ENCODE results near the gene STIMATE. TPM values are rescaled to one million over a fixed set of nuclear protein-coding genes. Genes with fewer than 3 reads are reported as not detected.

STIMATE gene
- total and polyA plus RNA-seq, 2 experiments from 2014 or later: 11.2 to 23.6 TPM

DNA sequence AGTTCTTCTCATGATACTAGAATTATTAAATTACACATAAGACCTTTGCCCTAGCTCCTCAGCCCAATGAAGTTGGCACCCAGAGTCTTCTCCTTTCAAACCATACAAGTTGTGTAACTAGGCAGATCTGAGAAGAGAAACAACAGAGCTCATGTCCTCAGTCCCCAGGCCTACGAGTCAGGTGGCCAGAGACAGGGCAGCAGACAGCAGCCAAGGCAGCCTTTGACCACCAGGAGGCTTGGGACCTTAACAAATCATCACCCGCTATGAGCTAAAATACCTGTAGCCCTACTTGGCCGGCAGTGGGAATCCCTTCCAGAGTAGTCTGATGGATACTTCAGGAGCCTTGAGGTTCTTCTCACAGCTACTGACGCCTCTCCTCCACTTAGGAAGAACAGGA, 18.3 kb downstream of the STIMATE start:
- peak; percentile 42 to 43 for TF ChIP-seq CTCF (conservative IDR thresholded peaks at IDR 0.05; ENCODE audit: low read depth in 2 of 2)
- TF ChIP-seq CREB1 (CRISPR knock-in tag; IDR thresholded peaks at IDR 0.05; ENCODE audit: low read depth): no peak
- H3K4me1 ChIP-seq (ENCODE audit: insufficient read depth): peaks cover 7% of the 10 kb centered on the region
- peak; percentile 49 for DNase-seq (ENCODE audit: low spot score)
- no peak overlapping the region for H3K4me3 ChIP-seq
- Mint-ChIP-seq H3K27me3 (ENCODE audit: insufficient read depth, low read depth, poor library complexity) (peaks cover 3% of the 10 kb centered on the region), H3K4me1 (peaks cover 19% of the 10 kb centered on the region), H3K9me3 (no peaks in the 10 kb centered on the region), H3K27ac (no peak overlapping the region), H3K4me3 (no peak overlapping the region), H3K36me3 (ENCODE audit: low read depth) (no peaks in the 10 kb centered on the region)
- no peaks in the 10 kb centered on the region for H3K36me3 ChIP-seq (ENCODE audit: insufficient read depth)
- H2AFZ ChIP-seq: no peak overlapping the region
- H3K27ac ChIP-seq (ENCODE audit: low read depth): no peak overlapping the region
- no peaks in the 10 kb centered on the region; the same call in none of the 2 replicates for H4K20me1 ChIP-seq (replicated peaks; ENCODE audit: insufficient read depth)
- H3F3A ChIP-seq (replicated peaks; ENCODE audit: low read depth): no peaks in the 10 kb centered on the region
- peak; percentile 61 for ATAC-seq
- no peak overlapping the region for H3K4me2 ChIP-seq
- H3K27me3 ChIP-seq (ENCODE audit: insufficient read depth): no peaks in the 10 kb centered on the region
- H3K9me2 ChIP-seq (ENCODE audit: insufficient read depth): no peaks in the 10 kb centered on the region
- H3K79me2 ChIP-seq (replicated peaks; ENCODE audit: insufficient read depth): peaks cover 26% of the 10 kb centered on the region

- no peak overlapping the region for H3K4me3 Mint-ChIP-seq
- TF ChIP-seq ETS1 (IDR thresholded peaks at IDR 0.05) (no peak), CTCF (conservative IDR thresholded peaks at IDR 0.05; ENCODE audit: low read depth in 2 of 2) (no peak), POLR2AphosphoS5 (IDR thresholded peaks at IDR 0.05; ENCODE audit: low read depth) (no peak), ZNF331 (CRISPR knock-in tag; IDR thresholded peaks at IDR 0.05; ENCODE audit: low read depth) (no peak), STAT1 (IDR thresholded peaks at IDR 0.05; ENCODE audit: unreplicated experiment) (no peak), ZNF114 (CRISPR knock-in tag; IDR thresholded peaks at IDR 0.05) (no peak), EZH2phosphoT487 (IDR thresholded peaks at IDR 0.05; ENCODE audit: unreplicated experiment) (no peak), JUNB (IDR thresholded peaks at IDR 0.05; ENCODE audit: unreplicated experiment) (no peak)
- TF ChIP-seq, protein P1, sequence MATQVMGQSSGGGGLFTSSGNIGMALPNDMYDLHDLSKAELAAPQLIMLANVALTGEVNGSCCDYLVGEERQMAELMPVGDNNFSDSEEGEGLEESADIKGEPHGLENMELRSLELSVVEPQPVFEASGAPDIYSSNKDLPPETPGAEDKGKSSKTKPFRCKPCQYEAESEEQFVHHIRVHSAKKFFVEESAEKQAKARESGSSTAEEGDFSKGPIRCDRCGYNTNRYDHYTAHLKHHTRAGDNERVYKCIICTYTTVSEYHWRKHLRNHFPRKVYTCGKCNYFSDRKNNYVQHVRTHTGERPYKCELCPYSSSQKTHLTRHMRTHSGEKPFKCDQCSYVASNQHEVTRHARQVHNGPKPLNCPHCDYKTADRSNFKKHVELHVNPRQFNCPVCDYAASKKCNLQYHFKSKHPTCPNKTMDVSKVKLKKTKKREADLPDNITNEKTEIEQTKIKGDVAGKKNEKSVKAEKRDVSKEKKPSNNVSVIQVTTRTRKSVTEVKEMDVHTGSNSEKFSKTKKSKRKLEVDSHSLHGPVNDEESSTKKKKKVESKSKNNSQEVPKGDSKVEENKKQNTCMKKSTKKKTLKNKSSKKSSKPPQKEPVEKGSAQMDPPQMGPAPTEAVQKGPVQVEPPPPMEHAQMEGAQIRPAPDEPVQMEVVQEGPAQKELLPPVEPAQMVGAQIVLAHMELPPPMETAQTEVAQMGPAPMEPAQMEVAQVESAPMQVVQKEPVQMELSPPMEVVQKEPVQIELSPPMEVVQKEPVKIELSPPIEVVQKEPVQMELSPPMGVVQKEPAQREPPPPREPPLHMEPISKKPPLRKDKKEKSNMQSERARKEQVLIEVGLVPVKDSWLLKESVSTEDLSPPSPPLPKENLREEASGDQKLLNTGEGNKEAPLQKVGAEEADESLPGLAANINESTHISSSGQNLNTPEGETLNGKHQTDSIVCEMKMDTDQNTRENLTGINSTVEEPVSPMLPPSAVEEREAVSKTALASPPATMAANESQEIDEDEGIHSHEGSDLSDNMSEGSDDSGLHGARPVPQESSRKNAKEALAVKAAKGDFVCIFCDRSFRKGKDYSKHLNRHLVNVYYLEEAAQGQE (IDR thresholded peaks at IDR 0.05; ENCODE audit: unreplicated experiment): no peak
Measured at GRCh38 chr3:52877085-52877484, 20.3 kb downstream of the STIMATE start.

More at GRCh38 chr3:52877085-52877484, 20.3 kb downstream of the STIMATE start:
- Histone ChIP-seq H3K4me1 (ENCODE audit: insufficient read depth) (peaks cover 7% of the 10 kb centered on the region), H2AFZ (no peak overlapping the region), H3K79me2 (replicated peaks; ENCODE audit: insufficient read depth) (peaks cover 26% of the 10 kb centered on the region), H3K36me3 (ENCODE audit: insufficient read depth) (no peaks in the 10 kb centered on the region), H3K27me3 (ENCODE audit: insufficient read depth) (no peaks in the 10 kb centered on the region), H3K4me3 (no peak overlapping the region), H3K27ac (ENCODE audit: low read depth) (no peak overlapping the region), H3K4me2 (no peak overlapping the region), H3F3A (replicated peaks; ENCODE audit: low read depth) (no peaks in the 10 kb centered on the region), H4K20me1 (replicated peaks; ENCODE audit: insufficient read depth) (no peaks in the 10 kb centered on the region; the same call in none of the 2 replicates), H3K9me2 (ENCODE audit: insufficient read depth) (no peaks in the 10 kb centered on the region)
- Mint-ChIP-seq H3K4me1 (peaks cover 30% of the 10 kb centered on the region), H3K27ac (no peak overlapping the region), H3K36me3 (ENCODE audit: low read depth) (no peaks in the 10 kb centered on the region), H3K27me3 (ENCODE audit: insufficient read depth, low read depth, poor library complexity) (peaks cover 3% of the 10 kb centered on the region), H3K9me3 (no peaks in the 10 kb centered on the region)
- ATAC-seq (no peak), DNase-seq (ENCODE audit: low spot score) (no peak)

Measured in GM23338 (cell line).